GM12801 (cell line): ENCODE results near the gene SORCS1.

Source experiments
- TF ChIP-seq, protein P1 (sequence below): IDR thresholded peaks from one replicate; pipeline ENCODE4 v1.5.1; 2011; ENCODE audit warnings: control low read depth; ENCODE audit not compliant: insufficient read length; ENCODE audit errors: extremely low read depth

The SORCS1 gene

DNA sequence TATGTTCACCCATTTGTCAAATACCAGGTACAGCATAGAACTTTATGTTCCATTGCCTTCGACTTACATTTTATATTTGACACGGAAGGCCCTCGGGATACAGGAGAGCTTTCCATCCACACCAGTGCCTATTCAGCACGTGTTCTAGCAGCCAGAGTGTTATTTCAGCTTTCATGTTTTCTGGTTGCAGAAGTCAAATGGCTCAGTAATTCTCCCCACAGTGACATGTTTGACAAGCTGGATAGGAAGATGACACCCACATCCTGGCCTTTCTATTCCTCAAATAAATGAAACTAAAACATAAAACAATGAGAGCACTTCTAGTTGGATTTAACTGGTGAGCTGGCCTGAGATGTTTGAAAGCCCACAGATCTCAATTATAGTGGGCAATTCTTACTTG is 173.4 kb downstream of the SORCS1 start:
- TF ChIP-seq, protein P1, sequence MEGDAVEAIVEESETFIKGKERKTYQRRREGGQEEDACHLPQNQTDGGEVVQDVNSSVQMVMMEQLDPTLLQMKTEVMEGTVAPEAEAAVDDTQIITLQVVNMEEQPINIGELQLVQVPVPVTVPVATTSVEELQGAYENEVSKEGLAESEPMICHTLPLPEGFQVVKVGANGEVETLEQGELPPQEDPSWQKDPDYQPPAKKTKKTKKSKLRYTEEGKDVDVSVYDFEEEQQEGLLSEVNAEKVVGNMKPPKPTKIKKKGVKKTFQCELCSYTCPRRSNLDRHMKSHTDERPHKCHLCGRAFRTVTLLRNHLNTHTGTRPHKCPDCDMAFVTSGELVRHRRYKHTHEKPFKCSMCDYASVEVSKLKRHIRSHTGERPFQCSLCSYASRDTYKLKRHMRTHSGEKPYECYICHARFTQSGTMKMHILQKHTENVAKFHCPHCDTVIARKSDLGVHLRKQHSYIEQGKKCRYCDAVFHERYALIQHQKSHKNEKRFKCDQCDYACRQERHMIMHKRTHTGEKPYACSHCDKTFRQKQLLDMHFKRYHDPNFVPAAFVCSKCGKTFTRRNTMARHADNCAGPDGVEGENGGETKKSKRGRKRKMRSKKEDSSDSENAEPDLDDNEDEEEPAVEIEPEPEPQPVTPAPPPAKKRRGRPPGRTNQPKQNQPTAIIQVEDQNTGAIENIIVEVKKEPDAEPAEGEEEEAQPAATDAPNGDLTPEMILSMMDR, result no peak

DNA sequence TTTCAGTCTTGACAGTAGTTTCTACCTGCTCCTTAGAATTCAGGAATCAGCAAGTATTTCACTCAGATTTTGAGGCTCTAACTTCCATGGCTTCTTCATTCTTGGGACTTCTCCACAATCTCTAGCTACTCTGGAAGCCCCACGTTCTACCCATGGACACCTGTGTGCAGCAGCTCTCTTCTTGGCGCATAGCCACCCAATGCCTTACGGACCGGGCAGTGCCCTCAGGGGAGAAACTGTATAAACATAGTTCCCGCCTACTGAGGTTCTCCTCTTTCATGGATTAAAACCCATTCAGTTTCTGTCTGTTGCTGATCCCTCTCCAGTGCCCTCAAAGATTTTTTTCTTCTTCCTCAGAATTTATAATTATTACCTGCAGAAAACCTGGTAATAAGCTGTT is 177.1 kb downstream of the SORCS1 start:
- TF ChIP-seq, protein P1, result no peak

DNA sequence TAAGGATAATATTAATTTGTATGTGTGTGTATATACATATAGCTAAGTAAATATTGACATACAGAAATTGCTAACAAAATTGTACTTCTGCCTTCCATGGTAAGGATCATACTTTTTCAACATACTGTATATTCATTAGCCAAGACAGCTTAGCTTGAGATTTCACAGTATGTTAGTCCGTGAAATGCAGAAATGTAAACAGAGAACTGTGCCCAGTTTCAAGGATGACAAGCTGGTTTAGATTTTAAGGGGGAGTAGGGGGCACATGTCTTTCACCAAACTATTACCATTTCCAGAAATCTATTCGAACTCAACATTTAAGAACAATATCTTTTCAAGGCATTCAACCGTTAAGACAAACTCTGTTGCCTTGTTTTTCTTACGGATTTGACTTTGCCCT is 182.2 kb downstream of the SORCS1 start:
- TF ChIP-seq, protein P1, result no peak

DNA sequence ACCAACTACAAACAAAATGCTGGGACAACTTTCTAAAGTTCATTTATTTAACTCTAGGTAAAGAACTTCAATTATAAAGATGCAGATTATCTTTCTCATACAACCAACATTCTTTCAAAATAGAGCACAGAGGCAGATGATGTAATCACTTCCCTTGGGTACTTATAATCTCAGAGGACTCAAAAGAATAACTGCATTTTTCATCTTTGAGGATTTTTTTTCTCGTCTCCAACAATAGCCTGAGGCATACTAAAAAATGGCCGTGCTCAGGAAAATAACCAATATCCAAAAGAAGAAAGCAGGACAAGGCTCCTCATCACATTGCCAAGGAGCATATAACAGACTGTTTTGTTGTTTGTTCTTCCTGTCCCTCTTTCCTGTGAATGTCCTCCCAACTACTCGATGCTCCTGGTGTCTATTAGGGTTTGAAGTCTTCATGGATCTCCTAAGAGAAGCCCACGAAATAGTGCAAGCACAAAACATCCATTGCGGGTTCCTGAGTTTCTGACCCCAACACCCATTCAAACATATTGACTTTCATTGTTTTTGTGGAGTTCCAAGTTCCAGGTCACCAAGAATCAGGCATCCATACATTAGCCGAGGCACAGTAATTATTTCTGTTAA is 182.9 kb downstream of the SORCS1 start:
- TF ChIP-seq, protein P1, result no peak

DNA sequence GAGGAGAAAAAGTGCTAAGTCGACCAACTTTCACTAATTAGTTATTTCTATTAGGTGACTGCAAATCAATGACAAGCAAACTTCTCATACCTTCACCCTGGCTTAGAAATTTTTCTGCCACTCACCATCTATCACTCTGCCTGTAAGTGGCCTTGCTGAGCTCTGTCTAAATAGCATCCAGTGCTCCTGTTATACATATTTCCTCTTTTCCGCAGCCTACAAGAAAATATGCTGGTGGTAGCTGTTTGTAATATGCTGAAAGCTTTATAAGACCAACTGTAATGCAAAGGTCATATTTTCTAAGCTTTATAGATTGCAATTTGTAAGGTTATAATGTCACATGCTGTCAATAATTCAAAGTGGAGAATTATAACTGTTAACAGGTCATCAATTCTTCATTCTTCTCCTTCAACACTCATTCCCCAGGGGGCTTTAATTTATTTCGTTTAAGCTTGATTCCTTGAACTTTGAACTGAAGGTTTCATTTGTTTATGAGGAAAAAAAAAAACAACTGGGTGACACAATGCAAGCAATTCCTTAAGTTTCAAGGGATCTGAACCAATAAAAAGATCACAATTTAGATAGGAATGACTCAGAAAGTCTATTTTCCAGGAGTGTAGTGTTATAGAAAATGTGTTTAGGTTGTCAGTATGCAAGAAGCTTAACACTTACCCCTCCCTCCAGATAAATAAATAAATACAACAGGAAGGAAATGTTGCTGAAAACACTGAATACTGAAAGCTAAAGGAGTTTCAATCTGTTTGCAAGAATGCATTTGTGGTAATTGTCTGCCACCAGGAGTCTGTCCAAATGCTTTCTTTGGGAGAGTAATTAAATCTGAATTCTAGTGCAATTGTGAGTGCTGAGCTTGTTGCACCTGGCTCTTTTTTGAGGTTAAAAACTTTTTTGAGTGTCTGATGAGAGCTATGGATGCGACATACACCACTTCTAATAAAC is 183.7 kb downstream of the SORCS1 start:
- TF ChIP-seq, protein P1, result no peak

DNA sequence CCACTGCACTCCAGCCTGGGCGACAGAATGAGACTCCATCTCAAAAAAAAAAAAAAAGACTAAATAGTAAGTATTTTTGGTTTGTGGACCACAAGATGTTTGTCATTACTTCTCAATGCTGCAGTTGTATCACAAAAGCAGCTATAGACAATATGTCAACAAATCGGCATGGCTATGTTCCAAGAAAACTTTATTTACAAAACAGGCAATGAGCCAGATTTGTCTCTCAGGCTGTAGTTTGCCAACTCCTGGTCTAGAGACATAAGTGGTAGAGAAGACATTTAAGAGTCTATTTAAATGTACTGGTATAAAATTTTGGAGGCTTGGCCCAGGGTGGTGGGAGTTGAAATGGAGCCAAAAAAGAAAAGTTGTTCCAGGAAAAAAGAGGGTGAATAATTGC is 185.8 kb downstream of the SORCS1 start:
- TF ChIP-seq, protein P1, result no peak

DNA sequence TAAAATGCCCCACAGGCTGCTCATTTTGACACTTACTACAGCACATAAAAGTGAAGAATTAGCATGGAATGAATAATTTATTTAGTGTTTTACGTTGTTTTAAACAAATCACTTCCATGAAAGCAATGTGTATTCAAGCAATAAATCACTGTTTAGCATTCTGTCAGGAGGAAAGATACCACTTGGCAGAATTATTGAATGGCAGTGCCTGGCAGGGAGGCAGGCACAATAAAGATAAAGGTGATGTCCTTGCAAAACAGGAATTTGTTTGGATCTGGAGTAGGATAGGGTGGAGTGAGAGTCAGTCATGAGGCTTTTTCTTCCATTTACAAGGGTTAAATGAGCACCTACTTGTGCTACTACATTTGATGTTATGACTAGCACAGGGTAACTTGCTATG is 190.8 kb downstream of the SORCS1 start:
- TF ChIP-seq, protein P1, result no peak
